Tibial artery (tissue), 4 donors: ENCODE measurements around the gene FBRS.

Source experiments
- DNase-seq, 2 donors: peaks; one replicate each; pipeline ENCODE4 v3.0.0-alpha.2; 2019
- H3K27ac ChIP-seq, 2 donors: fragments of 200-600 bp; sonication (generic) in 1 of 2; 1 replicate in 1 of 2; 2 replicates in 1 of 2; pipeline ENCODE4 v1.5.1; 2018 to 2019; ENCODE audit warnings: mild to moderate bottlenecking in 1 of 2
- H3K27me3 ChIP-seq, 2 donors: fragments of 200-600 bp; sonication (generic) in 1 of 2; one replicate each; pipeline versions ENCODE4 v1.5.1 to v1.6.0; 2016 to 2019
- H3K36me3 ChIP-seq, 3 donors: fragments of 200-600 bp; sonication (generic) in 2 of 3; one replicate each; pipeline ENCODE4 v1.5.1; 2016 to 2019; ENCODE audit warnings: mild to moderate bottlenecking in 2 of 3
- H3K4me1 ChIP-seq, 4 donors: fragments of 200-600 bp; sonication (generic) in 2 of 4; 1 replicate in 3 of 4; 2 replicates in 1 of 4; pipeline ENCODE4 v1.5.1; 2016 to 2019
- H3K4me3 ChIP-seq, 2 donors: fragments of 200-600 bp; sonication (generic) in 1 of 2; 1 replicate in 1 of 2; 2 replicates in 1 of 2; pipeline ENCODE4 v1.5.1; 2018 to 2019; ENCODE audit warnings: mild to moderate bottlenecking in 2 of 2
- H3K9me3 ChIP-seq, 3 donors: fragments of 200-600 bp; sonication (generic) in 1 of 3; one replicate each; pipeline ENCODE4 v1.5.1; 2016 to 2019
- CTCF ChIP-seq, 2 experiments: fragments of 200-600 bp in 1 of 2; fragments of 450-650 bp in 1 of 2; IDR thresholded peaks; one replicate each; pipeline ENCODE4 v1.5.1; 2017 to 2019; ENCODE audit warnings: antibody characterized with exemption in 2 of 2, mild to moderate bottlenecking in 1 of 2, moderate library complexity in 1 of 2
- intact Hi-C: fragments of 100-400 bp; cut with DNase I; formaldehyde crosslinking; loops from one replicate; pipeline ENCODE4 v1.15.0; 2023; ENCODE audit warnings: low total_unique reads

Gene FBRS

GRCh38 chr16:30675143-30675542 is 16.9 kb downstream of the FBRS start:
- Histone ChIP-seq H3K4me1 (no peaks in the 10 kb centered on the region), H3K27ac (no peak overlapping the region), H3K27me3 (no peaks in the 10 kb centered on the region), H3K9me3 (no peaks in the 10 kb centered on the region), H3K4me3 (no peak overlapping the region), H3K36me3 (peaks cover 1 to 12% (median 4%) of the 10 kb centered on the region in 3 donors)
- intact Hi-C loops, result no loop called here
- TF ChIP-seq CTCF (IDR thresholded peaks at IDR 0.05), result no peak
- no peak for DNase-seq

GRCh38 chr16:30677931-30678585 is 19.8 kb downstream of the FBRS start:
- TF ChIP-seq CTCF (IDR thresholded peaks at IDR 0.05), result no peak
- Histone ChIP-seq H3K9me3 (no peaks in the 10 kb centered on the region), H3K36me3 (no peaks in the 10 kb centered on the region), H3K27me3 (peaks cover 0 to 6% of the 10 kb centered on the region in 2 donors), H3K4me3 (no peak overlapping the region), H3K27ac (no peak overlapping the region), H3K4me1 (no peaks in the 10 kb centered on the region)
- DNase-seq, result no peak
- intact Hi-C loops, result no loop called here

- TF ChIP-seq CTCF (IDR thresholded peaks at IDR 0.05), result no peak
- no peaks in the 10 kb centered on the region for H3K9me3 ChIP-seq
- H3K36me3 ChIP-seq, result no peaks in the 10 kb centered on the region
- no peak overlapping the region for H3K27ac ChIP-seq
- DNase-seq, result no peak
- H3K27me3 ChIP-seq, result peaks cover 0 to 6% of the 10 kb centered on the region in 2 donors
- intact Hi-C loops, result no loop called here
- no peaks in the 10 kb centered on the region for H3K4me1 ChIP-seq
- no peak overlapping the region for H3K4me3 ChIP-seq
These were observed 20.3 kb downstream of the FBRS start for GRCh38 chr16:30678586-30678970.

- no peak for DNase-seq
- Histone ChIP-seq H3K27me3 (peaks cover 0 to 6% of the 10 kb centered on the region in 2 donors), H3K27ac (no peak overlapping the region), H3K4me3 (no peak overlapping the region), H3K36me3 (no peaks in the 10 kb centered on the region), H3K4me1 (no peaks in the 10 kb centered on the region), H3K9me3 (no peaks in the 10 kb centered on the region)
- TF ChIP-seq CTCF (IDR thresholded peaks at IDR 0.05), result no peak
- intact Hi-C loops, result no loop called here
These were observed 22.1 kb downstream of the FBRS start for GRCh38 chr16:30680326-30680725.

- no peak for DNase-seq
- H3K4me1 ChIP-seq, result peaks cover 0 to under 1% (median 0%) of the 10 kb centered on the region in 4 donors
- TF ChIP-seq CTCF (IDR thresholded peaks at IDR 0.05), result no peak
- H3K4me3 ChIP-seq, result no peak overlapping the region
- no peaks in the 10 kb centered on the region for H3K9me3 ChIP-seq
- intact Hi-C loops, result no loop called here
- no peak overlapping the region for H3K27ac ChIP-seq
- no peaks in the 10 kb centered on the region for H3K36me3 ChIP-seq
- H3K27me3 ChIP-seq, result peaks cover 0 to 10% of the 10 kb centered on the region in 2 donors
These were observed 30.5 kb downstream of the FBRS start for GRCh38 chr16:30688701-30689100.

GRCh38 chr16:30691907-30692306 is 33.7 kb downstream of the FBRS start:
- Histone ChIP-seq H3K27ac (no peak overlapping the region), H3K4me1 (peaks cover 0 to 6% (median 0%) of the 10 kb centered on the region in 4 donors), H3K9me3 (no peaks in the 10 kb centered on the region), H3K36me3 (no peaks in the 10 kb centered on the region), H3K4me3 (no peak overlapping the region), H3K27me3 (peaks cover 0 to 10% of the 10 kb centered on the region in 2 donors)
- intact Hi-C loops, result no loop called here
- DNase-seq, result no peak
- no peak for TF ChIP-seq CTCF (IDR thresholded peaks at IDR 0.05)
